Trophoblast cell (in vitro differentiated cells and primary cell): ENCODE results near the gene SGMS1.

Experiments
- DNase-seq, 2 donors: peaks; one replicate each; pipeline ENCODE4 v3.0.0-alpha.2; 2016
- H2AFZ ChIP-seq: 2 replicates; pipeline ENCODE4 v1.6.1; 2013; ENCODE audit warnings: low read length, moderate library complexity, mild to moderate bottlenecking; ENCODE audit not compliant: insufficient read depth, poor library complexity
- H2AK5ac ChIP-seq: 2 replicates; pipeline ENCODE4 v1.6.1; 2013; ENCODE audit warnings: mild to moderate bottlenecking, low read length
- H2BK120ac ChIP-seq: 2 replicates; pipeline ENCODE4 v1.6.1; 2013; ENCODE audit warnings: low read length, mild to moderate bottlenecking, moderate library complexity; ENCODE audit not compliant: insufficient read depth, poor library complexity
- H2BK12ac ChIP-seq: 2 replicates; pipeline ENCODE4 v1.6.1; 2013; ENCODE audit warnings: mild to moderate bottlenecking, low read length, moderate library complexity
- H2BK5ac ChIP-seq: 2 replicates; pipeline ENCODE4 v1.6.1; 2013; ENCODE audit warnings: low read length, low read depth, moderate library complexity, mild to moderate bottlenecking; ENCODE audit not compliant: poor library complexity
- H3K14ac ChIP-seq: 2 replicates; pipeline ENCODE4 v1.6.1; 2013; ENCODE audit warnings: mild to moderate bottlenecking, low read length
- H3K18ac ChIP-seq: 2 replicates; pipeline ENCODE4 v1.6.1; 2013; ENCODE audit warnings: mild to moderate bottlenecking, low read length
- H3K23ac ChIP-seq: 2 replicates; pipeline ENCODE4 v1.6.1; 2013; ENCODE audit warnings: low read length
- H3K27ac ChIP-seq: 2 replicates; pipeline ENCODE4 v1.5.1; 2013; ENCODE audit warnings: low read depth, mild to moderate bottlenecking, inconsistent platforms, low read length, moderate library complexity
- H3K27me3 ChIP-seq: 2 replicates; pipeline ENCODE4 v1.6.1; 2013; ENCODE audit warnings: inconsistent platforms, mild to moderate bottlenecking, low read length, moderate library complexity; ENCODE audit not compliant: insufficient read depth
- H3K36me3 ChIP-seq, 2 experiments: 1 replicate in 1 of 2; 2 replicates in 1 of 2; pipeline ENCODE4 v1.6.1; 2013; ENCODE audit warnings: low read length in 2 of 2, mild to moderate bottlenecking in 2 of 2, moderate library complexity in 1 of 2; ENCODE audit not compliant: insufficient read depth in 2 of 2, control insufficient read depth in 1 of 2
- H3K4ac ChIP-seq: 2 replicates; pipeline ENCODE4 v1.6.1; 2013; ENCODE audit warnings: low read depth, mild to moderate bottlenecking, low read length, moderate library complexity
- H3K4me1 ChIP-seq, 2 experiments: 1 replicate in 1 of 2; 2 replicates in 1 of 2; pipeline ENCODE4 v1.6.1; 2013; ENCODE audit warnings: low read length in 2 of 2, mild to moderate bottlenecking in 2 of 2, moderate library complexity in 1 of 2; ENCODE audit not compliant: insufficient read depth in 2 of 2, control insufficient read depth in 1 of 2
- H3K4me2 ChIP-seq: 2 replicates; pipeline ENCODE4 v1.6.1; 2013; ENCODE audit warnings: inconsistent platforms, mild to moderate bottlenecking, low read length, moderate library complexity
- H3K4me3 ChIP-seq: 2 replicates; pipeline ENCODE4 v1.5.1; 2013; ENCODE audit warnings: mild to moderate bottlenecking, low read depth, low read length, inconsistent platforms
- H3K79me1 ChIP-seq: one replicate; pipeline ENCODE4 v1.6.1; 2013; ENCODE audit warnings: low read length
- H3K79me2 ChIP-seq: 2 replicates; pipeline ENCODE4 v1.6.1; 2013; ENCODE audit warnings: low read length, mild to moderate bottlenecking; ENCODE audit not compliant: control insufficient read depth, insufficient read depth, poor library complexity
- H3K9ac ChIP-seq: 2 replicates; pipeline ENCODE4 v1.6.1; 2013; ENCODE audit warnings: mild to moderate bottlenecking, low read length
- H3K9me3 ChIP-seq: 2 replicates; pipeline ENCODE4 v1.6.1; 2013; ENCODE audit warnings: low read depth, mild to moderate bottlenecking, control low read depth, inconsistent platforms, low read length; ENCODE audit not compliant: insufficient read depth
- H4K12ac ChIP-seq: 2 replicates; pipeline ENCODE4 v1.6.1; 2013; ENCODE audit warnings: low read depth, mild to moderate bottlenecking, low read length, moderate library complexity
- H4K8ac ChIP-seq: 2 replicates; pipeline ENCODE4 v1.6.1; 2013; ENCODE audit warnings: low read depth, mild to moderate bottlenecking, low read length, moderate library complexity
- H4K91ac ChIP-seq: one replicate; pipeline ENCODE4 v1.6.1; 2013; ENCODE audit warnings: low read depth, mild to moderate bottlenecking, low read length, moderate library complexity
- WGBS: extraction: QIAGEN DNeasy Blood & Tissue Kit; methylation state at CpG from one replicate; pipeline ENCODE4 v1.1.7; 2013; ENCODE audit warnings: missing lambda C conversion rate; ENCODE audit not compliant: insufficient read length, insufficient coverage; ENCODE audit errors: extremely low coverage; 5-methylcytosine and 5-hydroxymethylcytosine counted together

Gene SGMS1

DNA sequence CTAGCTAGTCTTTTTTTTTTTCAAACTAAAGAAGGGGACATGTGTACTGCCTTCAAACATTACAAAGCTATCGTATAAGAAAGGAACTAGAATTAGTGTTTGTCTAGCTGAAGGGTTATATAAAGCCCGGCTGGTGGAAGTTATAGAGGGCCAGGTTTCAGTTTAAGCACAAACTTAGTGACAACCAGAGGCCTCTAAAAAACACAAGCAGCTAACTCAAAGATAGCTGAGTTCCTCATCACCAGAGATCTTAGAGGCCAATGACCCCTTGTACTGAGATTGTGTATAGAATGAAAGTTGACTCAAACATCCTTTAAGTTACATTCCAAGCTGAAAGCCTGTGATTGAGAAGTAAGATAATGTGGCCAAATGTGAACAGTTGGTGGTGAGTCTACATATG lies 28.1 kb upstream of the SGMS1 start:
- no peak overlapping the region for H2BK5ac ChIP-seq
- H3K79me1 ChIP-seq = no peaks in the 10 kb centered on the region
- H3K14ac ChIP-seq = no peak overlapping the region
- no peak overlapping the region for H3K9ac ChIP-seq
- H2BK12ac ChIP-seq = no peak overlapping the region
- H4K8ac ChIP-seq = no peak overlapping the region
- no peak overlapping the region for H2BK120ac ChIP-seq
- H3K79me2 ChIP-seq = no peaks in the 10 kb centered on the region
- no peak overlapping the region for H3K4me2 ChIP-seq
- H3K4me3 ChIP-seq = no peak overlapping the region
- no peak overlapping the region for H3K4ac ChIP-seq
- no peaks in the 10 kb centered on the region for H3K27me3 ChIP-seq
- DNase-seq = peak in 1 of 2 donors; percentile 29
- no peak overlapping the region for H4K12ac ChIP-seq
- no peak overlapping the region for H3K27ac ChIP-seq
- H3K18ac ChIP-seq = no peak overlapping the region
- no CpG with 5 or more reads among the region's 2 CpGs for WGBS
- no peaks in the 10 kb centered on the region for H3K4me1 ChIP-seq
- no peak overlapping the region for H4K91ac ChIP-seq
- H3K23ac ChIP-seq = no peak overlapping the region
- H3K9me3 ChIP-seq = no peaks in the 10 kb centered on the region
- H3K36me3 ChIP-seq = no peaks in the 10 kb centered on the region
- H2AK5ac ChIP-seq = no peak overlapping the region
- no peak overlapping the region for H2AFZ ChIP-seq

DNA sequence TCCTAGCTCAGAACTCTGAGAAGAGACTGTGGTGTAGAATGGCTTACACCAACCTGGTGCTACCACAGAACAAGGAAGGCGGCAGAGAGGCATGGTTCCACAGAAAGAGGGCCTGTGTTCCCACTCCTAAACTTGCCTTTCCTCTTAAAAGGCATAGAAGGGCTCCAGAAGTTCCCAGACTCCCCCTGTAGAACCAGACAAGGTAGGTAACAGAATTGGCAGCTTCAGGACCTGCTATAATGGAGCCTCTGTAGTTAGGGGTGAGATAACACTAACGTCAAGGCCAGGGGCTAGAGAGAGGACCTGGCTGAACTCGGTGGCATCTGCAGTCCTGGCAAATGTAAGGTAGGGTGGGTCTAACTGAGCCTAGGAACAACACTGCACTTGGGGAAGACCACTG lies 26.7 kb upstream of the SGMS1 start:
- Histone ChIP-seq H2BK5ac (no peak overlapping the region), H2BK120ac (no peak overlapping the region), H3K36me3 (no peaks in the 10 kb centered on the region), H3K4me3 (no peak overlapping the region), H4K91ac (no peak overlapping the region), H3K9me3 (no peaks in the 10 kb centered on the region), H3K4me2 (no peak overlapping the region), H3K14ac (no peak overlapping the region), H3K18ac (no peak overlapping the region), H3K4me1 (no peaks in the 10 kb centered on the region), H3K79me2 (no peaks in the 10 kb centered on the region), H2AFZ (no peak overlapping the region), H4K8ac (no peak overlapping the region), H3K27me3 (no peaks in the 10 kb centered on the region), H3K23ac (no peak overlapping the region), H4K12ac (no peak overlapping the region), H3K9ac (no peak overlapping the region), H3K79me1 (no peaks in the 10 kb centered on the region), H2BK12ac (no peak overlapping the region), H3K4ac (no peak overlapping the region), H3K27ac (no peak overlapping the region), H2AK5ac (no peak overlapping the region)
- DNase-seq = no peak
- no CpG with 5 or more reads among the region's 3 CpGs for WGBS

DNA sequence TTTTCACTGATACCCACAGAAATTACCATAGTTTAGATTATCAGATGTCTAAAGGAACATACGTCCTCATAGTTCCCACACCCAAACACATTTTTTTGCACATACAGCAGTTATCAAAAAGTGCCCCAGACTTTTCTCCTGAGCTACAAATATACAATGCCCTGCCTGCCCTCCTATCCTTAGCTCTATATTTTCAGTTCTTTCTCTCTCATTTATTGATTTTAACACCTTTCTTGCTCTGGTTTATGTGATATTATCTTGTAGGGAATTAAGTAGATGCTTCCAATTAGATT lies 25.1 kb upstream of the SGMS1 start:
- Histone ChIP-seq H3K4ac (no peak overlapping the region), H2BK120ac (no peak overlapping the region), H3K9ac (no peak overlapping the region), H3K4me2 (no peak overlapping the region), H3K23ac (no peak overlapping the region), H2AK5ac (no peak overlapping the region), H2BK5ac (no peak overlapping the region), H2BK12ac (no peak overlapping the region), H3K9me3 (no peaks in the 10 kb centered on the region), H3K27ac (no peak overlapping the region), H3K27me3 (no peaks in the 10 kb centered on the region), H4K8ac (no peak overlapping the region), H3K79me1 (no peaks in the 10 kb centered on the region), H3K4me1 (no peaks in the 10 kb centered on the region), H3K36me3 (no peaks in the 10 kb centered on the region), H3K14ac (no peak overlapping the region), H3K79me2 (no peaks in the 10 kb centered on the region), H3K4me3 (no peak overlapping the region), H2AFZ (no peak overlapping the region), H4K91ac (no peak overlapping the region), H3K18ac (no peak overlapping the region), H4K12ac (no peak overlapping the region)
- peak in 1 of 2 donors; percentile 42 for DNase-seq
- WGBS = no CpG with 5 or more reads among the region's 1 CpG

DNA sequence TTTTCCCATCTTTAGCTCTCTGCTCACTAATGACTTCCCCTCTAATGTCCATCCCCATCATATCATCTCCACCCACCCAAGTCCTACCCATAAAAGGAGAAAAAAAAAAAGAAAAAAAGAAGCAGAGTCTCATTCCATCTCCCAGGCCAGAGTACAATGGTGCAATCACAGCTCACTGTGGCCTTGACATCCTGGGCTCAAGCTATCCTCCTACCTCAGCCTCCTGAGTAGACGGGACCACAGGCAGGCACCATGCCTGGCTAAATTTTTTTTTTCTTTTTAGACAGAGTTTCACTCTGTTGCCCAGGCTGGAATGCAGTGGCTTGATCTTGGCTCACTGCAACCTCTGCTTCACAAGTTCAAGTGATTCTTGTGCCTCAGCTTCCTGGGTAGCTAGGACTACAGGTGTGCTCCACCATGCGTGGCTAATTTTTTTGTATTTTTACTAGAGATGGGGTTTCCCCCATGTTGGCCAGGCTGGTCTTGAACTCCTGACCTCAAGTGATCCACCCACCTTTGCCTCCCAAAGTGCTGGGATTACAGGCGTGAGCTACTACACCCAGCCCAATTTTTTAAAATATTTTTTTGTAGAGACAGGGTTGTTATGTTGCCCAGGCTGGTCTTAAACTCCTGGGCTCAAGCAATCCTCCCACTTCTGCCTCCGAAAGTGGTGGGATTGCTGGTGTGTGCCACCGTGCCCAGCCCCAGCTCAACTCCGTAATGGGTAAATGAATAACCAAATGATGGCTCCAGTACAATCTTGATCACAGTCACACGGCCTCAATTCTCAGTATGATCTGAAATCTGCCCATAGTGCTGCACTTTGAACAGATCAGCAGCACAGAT lies 24.6 kb upstream of the SGMS1 start:
- no peak overlapping the region for H3K4me3 ChIP-seq
- DNase-seq = no peak
- no peaks in the 10 kb centered on the region for H3K36me3 ChIP-seq
- H3K14ac ChIP-seq = no peak overlapping the region
- H2BK120ac ChIP-seq = no peak overlapping the region
- H3K4ac ChIP-seq = no peak overlapping the region
- no peak overlapping the region for H3K4me2 ChIP-seq
- no peak overlapping the region for H3K27ac ChIP-seq
- H3K9ac ChIP-seq = no peak overlapping the region
- H3K27me3 ChIP-seq = no peaks in the 10 kb centered on the region
- H3K18ac ChIP-seq = no peak overlapping the region
- H2BK12ac ChIP-seq = no peak overlapping the region
- H3K9me3 ChIP-seq = no peaks in the 10 kb centered on the region
- H2AFZ ChIP-seq = no peak overlapping the region
- no peaks in the 10 kb centered on the region for H3K79me2 ChIP-seq
- H4K12ac ChIP-seq = no peak overlapping the region
- no peak overlapping the region for H3K23ac ChIP-seq
- H3K79me1 ChIP-seq = no peaks in the 10 kb centered on the region
- no peaks in the 10 kb centered on the region for H3K4me1 ChIP-seq
- no CpG with 5 or more reads among the region's 7 CpGs for WGBS
- no peak overlapping the region for H4K91ac ChIP-seq
- no peak overlapping the region for H4K8ac ChIP-seq
- no peak overlapping the region for H2BK5ac ChIP-seq
- no peak overlapping the region for H2AK5ac ChIP-seq
